Smooth muscle cell of the umbilical artery (primary cell): ENCODE measurements around the gene ZGPAT. TPM values are rescaled to one million over a fixed set of nuclear protein-coding genes. Genes with fewer than 3 reads are reported as not detected.

Source experiments
- total RNA-seq: library from RNA; depleted of rRNA; stranded (reverse); fragments of >200 nt; gene quantifications from 2 replicates; pipeline ENCODE4 v1.2.3, GENCODE V29; 2014

ZGPAT gene, protein sequence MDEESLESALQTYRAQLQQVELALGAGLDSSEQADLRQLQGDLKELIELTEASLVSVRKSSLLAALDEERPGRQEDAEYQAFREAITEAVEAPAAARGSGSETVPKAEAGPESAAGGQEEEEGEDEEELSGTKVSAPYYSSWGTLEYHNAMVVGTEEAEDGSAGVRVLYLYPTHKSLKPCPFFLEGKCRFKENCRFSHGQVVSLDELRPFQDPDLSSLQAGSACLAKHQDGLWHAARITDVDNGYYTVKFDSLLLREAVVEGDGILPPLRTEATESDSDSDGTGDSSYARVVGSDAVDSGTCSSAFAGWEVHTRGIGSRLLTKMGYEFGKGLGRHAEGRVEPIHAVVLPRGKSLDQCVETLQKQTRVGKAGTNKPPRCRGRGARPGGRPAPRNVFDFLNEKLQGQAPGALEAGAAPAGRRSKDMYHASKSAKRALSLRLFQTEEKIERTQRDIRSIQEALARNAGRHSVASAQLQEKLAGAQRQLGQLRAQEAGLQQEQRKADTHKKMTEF
- 19.3 and 23.6 TPM in 2 replicates for total RNA-seq

DNA sequence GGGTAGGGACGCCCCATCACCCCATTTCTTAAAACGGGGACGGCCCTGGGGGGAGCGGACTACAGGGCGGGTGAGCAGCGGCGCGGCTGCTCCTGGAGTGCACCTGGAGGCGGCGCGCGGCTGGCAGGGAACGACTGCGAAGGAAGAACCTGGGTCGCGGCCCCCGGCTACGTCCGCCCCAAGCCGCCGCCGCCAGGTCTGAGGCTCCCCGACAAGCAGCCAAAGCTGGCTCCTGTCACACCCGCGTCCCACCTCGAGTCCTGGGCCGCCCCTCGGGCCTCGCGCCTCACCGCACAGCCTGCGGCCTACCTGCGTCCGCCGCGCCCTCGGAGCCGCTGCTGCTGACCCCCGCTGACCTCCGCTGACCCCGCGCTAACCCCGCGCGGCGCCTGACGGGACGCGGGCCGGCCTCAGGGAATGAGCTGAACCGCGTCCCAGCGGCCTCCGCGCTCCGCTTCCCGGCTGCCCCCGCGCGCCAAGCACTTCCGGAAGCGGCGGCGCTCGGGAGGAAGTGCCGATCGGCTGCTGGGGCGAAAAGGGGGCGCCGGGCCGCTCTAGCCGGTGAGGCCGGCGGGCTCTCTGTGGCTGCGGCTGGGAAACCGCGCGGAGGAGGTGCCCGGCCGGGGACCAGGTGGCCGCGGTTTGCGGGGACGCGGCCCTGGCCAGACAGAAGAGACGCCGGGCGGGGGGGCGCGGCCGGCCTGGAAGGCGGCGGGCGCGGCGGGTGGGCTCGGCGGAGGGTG, at the start of gene ZGPAT, which contains the start of gene ARFRP1:
Gene ZGPAT (plus strand): TSS at position 482 of the 743 bp plus-strand sequence. CDS start 542 bp downstream, outside the sequence.
Gene ARFRP1 (minus strand): TSS at position 419 of the 743 bp plus-strand sequence. CDS start 885 bp downstream, outside the sequence.

DNA sequence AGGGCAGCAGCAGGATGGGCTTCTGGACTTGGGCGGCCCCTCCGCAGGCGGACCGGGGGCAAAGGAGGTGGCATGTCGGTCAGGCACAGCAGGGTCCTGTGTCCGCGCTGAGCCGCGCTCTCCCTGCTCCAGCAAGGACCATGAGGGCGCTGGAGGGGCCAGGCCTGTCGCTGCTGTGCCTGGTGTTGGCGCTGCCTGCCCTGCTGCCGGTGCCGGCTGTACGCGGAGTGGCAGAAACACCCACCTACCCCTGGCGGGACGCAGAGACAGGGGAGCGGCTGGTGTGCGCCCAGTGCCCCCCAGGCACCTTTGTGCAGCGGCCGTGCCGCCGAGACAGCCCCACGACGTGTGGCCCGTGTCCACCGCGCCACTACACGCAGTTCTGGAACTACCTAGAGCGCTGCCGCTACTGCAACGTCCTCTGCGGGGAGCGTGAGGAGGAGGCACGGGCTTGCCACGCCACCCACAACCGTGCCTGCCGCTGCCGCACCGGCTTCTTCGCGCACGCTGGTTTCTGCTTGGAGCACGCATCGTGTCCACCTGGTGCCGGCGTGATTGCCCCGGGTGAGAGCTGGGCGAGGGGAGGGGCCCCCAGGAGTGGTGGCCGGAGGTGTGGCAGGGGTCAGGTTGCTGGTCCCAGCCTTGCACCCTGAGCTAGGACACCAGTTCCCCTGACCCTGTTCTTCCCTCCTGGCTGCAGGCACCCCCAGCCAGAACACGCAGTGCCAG, 11.0 kb upstream of the ZGPAT start, which contains the start of gene TNFRSF6B:
Gene TNFRSF6B (plus strand): TSS at position 25 of the 729 bp plus-strand sequence. CDS start 116 bp downstream, at position 141.

DNA sequence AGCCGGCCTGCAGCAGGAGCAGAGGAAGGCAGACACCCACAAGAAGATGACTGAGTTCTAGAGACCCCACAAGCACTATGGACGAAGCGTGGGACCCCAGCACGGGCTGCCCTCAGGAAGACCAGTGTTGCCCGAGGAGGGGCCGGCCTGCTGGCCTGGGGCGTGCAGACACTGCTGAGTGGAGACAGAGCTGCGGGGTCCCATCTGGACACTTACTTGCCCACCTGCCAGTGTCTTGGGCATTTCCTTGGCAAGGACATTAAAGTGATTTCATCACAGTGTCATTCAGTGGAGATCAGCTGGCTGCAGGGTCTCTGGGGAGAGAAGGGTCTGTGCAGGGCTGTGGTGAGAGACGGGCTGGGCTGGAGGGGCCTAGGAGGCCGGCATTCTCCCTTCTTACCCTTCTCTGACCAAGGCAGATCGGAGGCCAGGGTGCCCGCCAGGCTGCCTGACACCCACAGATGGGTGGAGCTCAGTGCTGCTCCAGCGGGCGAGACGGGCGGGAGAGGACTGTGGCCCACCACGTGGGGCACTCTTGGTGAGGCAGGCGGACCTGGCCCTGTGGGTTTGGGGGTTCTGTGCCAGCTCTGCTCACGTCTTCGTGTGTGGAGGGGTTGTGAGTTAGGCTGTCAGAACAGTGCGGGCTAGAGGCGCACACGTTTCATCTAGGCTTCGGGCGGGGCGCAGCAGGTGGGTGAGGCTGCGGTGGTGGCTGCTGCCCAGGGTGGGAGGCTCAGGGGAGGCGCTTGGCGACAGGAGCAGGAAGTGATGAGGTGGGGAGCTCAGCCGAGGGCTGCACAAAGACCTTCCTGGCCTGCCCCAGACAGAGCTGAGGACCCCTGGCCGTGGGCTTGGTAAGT, 28.2 kb downstream of the ZGPAT start, which contains the start of gene LIME1:
Gene LIME1 (plus strand): TSS at position 806 of the 860 bp plus-strand sequence. CDS start 886 bp downstream, outside the sequence.

DNA sequence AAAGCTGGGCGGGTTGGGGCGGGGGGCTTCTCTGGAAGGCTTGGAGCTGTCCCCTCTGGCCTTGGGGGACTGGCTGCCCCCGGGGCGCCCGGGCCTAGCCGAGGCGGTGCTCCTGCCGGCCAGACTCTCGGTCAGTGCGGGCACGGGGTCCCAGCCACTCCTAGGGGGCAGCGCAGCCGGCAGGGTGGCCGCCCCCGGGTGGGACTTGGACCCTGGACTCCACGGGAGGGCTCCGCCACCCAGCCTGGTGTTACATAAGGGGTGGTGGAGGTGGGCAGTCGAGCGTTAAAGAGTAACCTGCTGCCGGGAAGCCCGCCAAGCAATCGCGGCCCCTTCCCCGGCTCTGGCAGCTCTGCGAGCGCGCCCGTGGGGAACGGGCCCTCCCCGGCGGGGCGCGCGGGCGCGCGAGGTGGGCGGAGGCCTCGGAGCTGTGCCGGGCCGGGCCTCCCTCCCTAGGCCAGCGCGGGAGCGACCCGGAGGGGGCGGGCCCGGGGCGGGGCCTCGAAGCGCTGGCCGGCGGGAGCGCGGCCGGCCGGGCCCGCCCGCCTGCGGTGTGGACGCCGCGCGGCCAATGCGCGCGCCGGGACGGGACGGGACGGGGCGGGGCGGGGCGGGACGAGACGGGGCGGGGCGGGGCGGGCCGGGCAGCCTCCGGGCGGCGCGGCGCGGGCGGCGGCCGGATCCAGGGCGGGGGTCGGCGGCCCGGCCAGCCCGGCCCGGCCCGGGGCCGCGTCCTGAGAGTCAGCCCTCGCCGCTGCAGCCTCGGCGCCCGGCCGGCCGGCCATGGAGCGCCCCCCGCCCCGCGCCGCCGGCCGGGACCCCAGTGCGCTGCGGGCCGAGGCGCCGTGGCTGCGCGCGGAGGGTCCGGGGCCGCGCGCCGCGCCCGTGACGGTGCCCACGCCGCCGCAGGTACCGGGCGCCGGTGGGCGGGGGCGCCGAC, 31.6 kb downstream of the ZGPAT start, which contains the start of gene SLC2A4RG:
Gene SLC2A4RG (plus strand): TSS at position 647 of the 940 bp plus-strand sequence. CDS start 137 bp downstream, at position 784.

Other genes starting within 250 kb of the ZGPAT start
- gene KCNQ2, start 235.4 kb upstream of the ZGPAT start, total RNA-seq, result not detected in 2 replicates
- gene EEF1A2, start 209.0 kb upstream of the ZGPAT start, total RNA-seq, result 3.9 and 8.8 TPM in 2 replicates
- 61.2 and 63.0 TPM in 2 replicates for gene PPDPF, start 187.3 kb upstream of the ZGPAT start, total RNA-seq
- 0.18 TPM in 1 of 2 replicates, not detected in the other for gene PTK6, start 170.7 kb upstream of the ZGPAT start, total RNA-seq
- gene SRMS, start 160.3 kb upstream of the ZGPAT start, total RNA-seq, result not detected in 2 replicates
- 0.74 and 0.89 TPM in 2 replicates for gene FNDC11, start 153.9 kb upstream of the ZGPAT start, total RNA-seq
- gene HELZ2, start 133.8 kb upstream of the ZGPAT start, total RNA-seq, result 32.7 and 54.9 TPM in 2 replicates
- 8.9 and 13.6 TPM in 2 replicates for gene GMEB2, start 80.9 kb upstream of the ZGPAT start, total RNA-seq
- 2.7 and 6.7 TPM in 2 replicates for gene STMN3, start 54.6 kb upstream of the ZGPAT start, total RNA-seq
- 7.1 and 14.3 TPM in 2 replicates for gene RTEL1, start 49.7 kb upstream of the ZGPAT start, total RNA-seq
- gene TNFRSF6B, start 11.4 kb upstream of the ZGPAT start, total RNA-seq, result 16.3 and 95.5 TPM in 2 replicates
- gene ARFRP1, start 63 bp upstream of the ZGPAT start, total RNA-seq, result 35.3 and 43.2 TPM in 2 replicates
- 2.7 and 8.9 TPM in 2 replicates for gene LIME1, start 28.6 kb downstream of the ZGPAT start, total RNA-seq
- gene SLC2A4RG, start 31.7 kb downstream of the ZGPAT start, total RNA-seq, result 14.3 and 24.8 TPM in 2 replicates
- gene ZBTB46, start 123.2 kb downstream of the ZGPAT start, total RNA-seq, result 0.42 and 0.59 TPM in 2 replicates
- 0.09 TPM in 1 of 2 replicates, not detected in the other for gene ABHD16B, start 153.5 kb downstream of the ZGPAT start, total RNA-seq
- gene TPD52L2, start 157.2 kb downstream of the ZGPAT start, total RNA-seq, result 127 and 187 TPM in 2 replicates
- gene DNAJC5, start 187.1 kb downstream of the ZGPAT start, total RNA-seq, result 79.7 and 83.4 TPM in 2 replicates
- gene UCKL1, start 248.4 kb downstream of the ZGPAT start, total RNA-seq, result 15.7 and 22.6 TPM in 2 replicates